Central memory CD4-positive, alpha-beta T cell (primary cell): ENCODE results near the gene SPAG6.
"Not testable (repeated sequence)": the region's sequence is repeated elsewhere in the genome, so short reads cannot be mapped to it uniquely, and the experiment has no call there.

ENCODE experiments used
- DNase-seq: peaks from one replicate; pipeline ENCODE4 v3.0.0; 2022
- total RNA-seq, 3 experiments: gene quantifications; one replicate each; lab custom pipeline; 2026; lab: John Stamatoyannopoulos, UW

Gene SPAG6
- total RNA-seq = 0 to 0.19 (median 0.04) reads per million in 3 experiments

DNA sequence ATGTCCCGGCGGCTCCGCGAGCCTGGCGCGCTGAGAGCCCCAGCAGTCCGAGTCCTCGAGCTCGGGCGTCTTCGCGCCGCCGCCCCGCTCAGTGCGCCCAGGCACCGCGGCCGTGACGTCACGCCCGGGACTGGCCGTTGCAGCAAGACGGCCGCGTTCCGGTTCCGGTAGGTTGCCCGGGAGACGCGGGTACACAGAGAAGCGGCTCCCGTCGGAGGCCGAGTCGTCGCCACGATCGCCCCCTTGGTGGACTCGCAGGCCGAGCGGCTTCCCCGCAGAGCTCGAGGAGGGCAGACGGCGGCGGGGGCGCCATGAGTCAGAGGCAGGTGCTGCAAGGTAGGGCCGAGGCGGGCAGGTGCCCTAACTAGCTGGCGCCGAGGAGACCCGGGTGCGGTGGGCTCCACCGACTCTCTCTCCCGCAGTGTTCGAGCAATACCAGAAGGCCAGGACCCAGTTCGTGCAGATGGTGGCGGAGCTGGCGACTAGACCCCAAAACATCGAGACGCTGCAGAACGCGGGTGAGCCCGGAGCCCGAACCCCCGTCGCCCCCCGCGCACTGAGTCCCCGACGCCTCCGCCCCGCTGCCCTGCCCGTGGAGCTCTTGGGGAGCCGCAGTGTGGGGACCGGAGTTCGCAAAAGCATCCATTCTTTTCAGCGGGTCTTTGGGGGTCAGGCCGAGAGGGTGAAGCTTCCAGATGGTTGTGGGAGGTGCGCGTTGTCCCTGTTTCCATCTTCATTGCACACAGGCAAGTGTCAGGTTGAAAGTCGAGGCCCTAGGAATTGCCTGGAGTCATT lies at the start of gene SPAG6:
Gene SPAG6, plus strand, starts transcription at position 196 of the 795 bp plus-strand sequence. Its CDS starts 116 bp downstream, at position 312.
- DNase-seq = no peak

GRCh38 chr10:22301193-22301592 lies 44.1 kb upstream of the SPAG6 start:
- DNase-seq = no peak

DNA sequence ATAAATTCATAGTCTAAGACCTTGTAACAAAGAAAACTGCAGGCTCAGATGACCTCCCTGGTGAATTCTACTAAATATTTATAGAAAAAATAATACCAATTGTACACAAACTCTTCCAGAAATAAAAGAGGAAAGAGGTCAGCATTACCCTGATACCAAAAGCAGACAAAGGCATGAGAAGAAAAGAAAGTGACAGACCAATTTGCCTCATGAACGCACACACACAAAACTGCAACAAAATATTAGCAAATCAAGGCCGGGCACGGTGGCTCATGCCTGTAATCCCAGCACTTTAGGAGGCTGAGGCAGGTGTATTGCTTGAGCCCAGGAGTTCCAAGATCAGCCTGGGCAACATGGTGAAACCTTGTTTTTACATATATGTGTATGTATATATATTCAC lies 41.8 kb upstream of the SPAG6 start:
- DNase-seq = no peak

- DNase-seq = no peak
These were observed 39.6 kb upstream of the SPAG6 start for GRCh38 chr10:22305721-22306120.

DNA sequence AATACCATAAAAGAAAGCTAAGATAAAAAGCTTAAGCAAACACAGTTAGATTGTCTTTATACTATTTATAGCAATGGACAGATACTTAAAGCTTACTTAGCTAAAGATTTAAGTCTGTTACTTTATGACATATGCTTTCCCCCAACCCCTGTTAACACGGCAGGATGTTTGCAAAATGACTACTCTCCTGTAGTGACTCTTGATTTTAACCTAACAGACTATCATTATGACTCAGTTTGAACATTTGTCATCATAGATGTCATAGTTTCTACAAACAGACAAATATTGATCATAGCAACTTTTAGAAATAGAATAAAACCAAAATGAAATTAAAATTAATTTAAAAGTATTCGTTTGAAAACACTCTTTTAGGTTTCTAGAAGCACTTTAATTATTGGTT lies 36.9 kb upstream of the SPAG6 start:
- no peak for DNase-seq

DNA sequence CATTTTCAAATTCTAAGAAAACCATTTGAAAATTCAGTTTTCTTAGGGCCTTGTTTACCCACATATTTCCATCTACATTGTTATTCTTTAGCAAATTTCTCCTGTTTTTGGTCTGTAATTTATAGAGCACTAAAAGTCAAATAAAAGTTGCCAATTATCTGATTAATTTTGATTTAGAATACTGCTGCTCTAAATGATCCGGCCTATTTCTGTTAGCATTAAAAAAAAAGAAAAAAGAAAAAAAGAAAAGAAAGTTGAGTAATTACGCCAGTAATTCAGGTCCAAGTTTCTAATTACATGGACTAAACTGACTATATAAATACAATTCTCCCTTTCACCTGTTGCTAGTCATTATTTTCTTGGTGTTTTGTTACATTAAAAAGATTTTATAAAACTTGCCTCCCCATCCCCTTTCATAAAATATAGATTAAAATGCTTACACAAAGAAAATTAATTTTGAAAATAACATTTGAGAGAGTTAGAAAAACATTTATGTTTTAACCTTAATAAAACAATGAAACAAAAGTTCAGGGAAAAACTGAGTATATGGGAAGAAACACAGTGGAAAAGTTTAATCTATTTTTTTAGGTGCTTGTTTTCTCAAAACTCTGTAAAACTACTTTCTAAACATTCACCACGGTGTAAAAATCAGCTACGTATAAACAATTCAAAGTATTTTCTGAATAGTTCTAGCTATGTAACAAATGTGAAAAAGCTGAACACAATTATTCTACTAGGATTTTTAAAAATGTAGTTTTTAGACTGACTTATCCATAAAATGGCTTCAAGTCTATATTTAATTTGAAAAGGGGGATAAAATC lies 35.9 kb upstream of the SPAG6 start:
- no peak for DNase-seq

GRCh38 chr10:22310012-22310411 lies 35.3 kb upstream of the SPAG6 start:
- DNase-seq = not testable (repeated sequence)

DNA sequence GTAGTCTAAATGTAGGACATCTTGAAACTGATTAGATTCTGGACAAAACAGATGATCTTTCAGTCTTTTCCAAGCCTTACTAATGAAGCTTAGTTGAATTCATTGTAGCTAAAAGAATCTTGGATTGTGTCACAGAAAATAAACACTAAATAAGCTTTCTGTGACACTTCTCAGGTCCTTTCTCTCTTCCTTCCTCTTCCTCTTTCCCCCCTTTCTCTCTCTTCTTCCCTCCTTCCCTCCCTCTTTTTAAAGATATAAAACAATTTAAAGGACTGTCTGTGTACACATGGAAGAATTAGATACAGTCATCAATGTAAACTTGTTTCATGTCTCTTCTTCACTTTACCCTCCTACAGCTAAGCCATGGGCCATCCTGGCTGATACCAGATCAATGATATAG lies 34.4 kb upstream of the SPAG6 start:
- no peak for DNase-seq

- DNase-seq = no peak
These were observed 30.4 kb upstream of the SPAG6 start for GRCh38 chr10:22314852-22315251.

DNA sequence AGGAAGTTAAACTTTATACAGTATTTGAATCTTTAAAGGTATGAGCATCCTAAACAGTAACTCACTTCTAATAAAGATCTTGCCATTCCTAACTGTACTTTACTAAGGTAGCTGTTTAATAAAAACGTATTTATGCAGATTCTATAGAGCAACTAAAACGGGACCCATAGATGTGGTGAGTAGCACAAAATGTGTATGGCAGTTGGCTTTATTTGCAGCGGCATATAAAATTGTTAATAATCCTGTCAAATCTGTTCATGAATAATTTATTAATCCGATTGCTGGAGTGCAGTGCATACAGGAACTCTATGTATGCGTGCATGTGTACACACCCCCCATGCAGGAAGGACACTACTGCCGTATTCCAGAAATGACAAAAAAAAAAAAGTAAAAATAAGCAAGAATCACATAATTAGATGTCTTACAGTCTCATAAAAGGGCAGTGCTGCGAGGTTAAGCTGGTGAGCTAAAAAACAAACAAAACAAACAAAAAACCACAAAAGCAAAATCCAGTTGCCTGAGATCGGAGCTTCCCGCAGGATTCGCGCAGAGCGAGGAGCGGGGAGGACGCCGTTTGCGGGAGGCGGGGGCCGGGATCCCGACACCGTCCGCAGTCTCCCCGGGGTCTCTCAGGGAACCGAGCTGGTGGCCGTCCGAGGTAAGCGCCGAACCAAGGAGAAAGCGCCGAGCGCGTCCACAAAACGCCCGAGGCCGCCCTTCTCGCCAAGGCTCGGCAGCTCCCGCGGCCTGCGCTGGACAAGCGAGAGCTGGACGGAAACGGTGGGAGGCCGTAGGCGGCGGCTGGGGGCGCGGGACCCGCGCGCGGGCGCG lies 29.6 kb upstream of the SPAG6 start:
- no peak for DNase-seq

DNA sequence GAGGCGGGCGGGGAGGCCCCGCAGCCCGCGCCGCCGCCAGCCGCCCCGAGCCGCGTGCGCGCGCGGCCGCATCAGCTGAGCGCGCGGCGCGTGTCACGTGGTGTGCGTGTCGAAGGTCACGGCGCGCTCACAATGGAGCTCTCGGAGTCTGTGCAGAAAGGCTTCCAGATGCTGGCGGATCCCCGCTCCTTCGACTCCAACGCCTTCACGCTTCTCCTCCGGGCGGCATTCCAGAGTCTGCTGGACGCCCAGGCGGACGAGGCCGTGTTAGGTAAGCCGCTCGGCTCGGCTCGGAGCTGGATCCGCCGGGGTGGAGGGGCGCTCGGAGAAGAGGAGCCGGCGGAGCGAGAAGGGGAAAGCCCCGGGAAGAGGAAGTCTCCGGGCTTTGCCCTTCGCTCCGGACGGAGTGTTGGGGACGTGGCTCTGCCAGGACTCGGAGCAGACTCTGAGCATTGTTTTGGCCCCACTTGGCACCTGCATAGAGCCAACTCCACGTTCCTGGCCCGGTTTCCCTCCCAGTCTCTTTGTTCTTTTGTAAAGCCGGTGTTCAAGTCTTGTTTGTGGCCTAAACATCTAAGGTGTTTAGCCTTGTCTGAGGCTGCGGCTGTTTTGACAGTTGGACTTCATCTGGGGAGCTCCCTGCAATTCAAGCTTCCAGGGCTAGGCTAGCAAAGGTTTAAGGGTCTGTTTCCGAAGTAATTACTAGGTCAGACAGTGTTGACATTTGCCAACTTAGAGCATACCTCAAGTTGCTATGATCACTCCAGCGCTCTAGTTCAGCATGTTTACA lies 28.8 kb upstream of the SPAG6 start, which contains the start of gene COMMD3:
Gene COMMD3, plus strand, starts transcription at position 103 of the 790 bp plus-strand sequence. Its CDS starts 30 bp downstream, at position 133.
- DNase-seq = peak; percentile 78

DNA sequence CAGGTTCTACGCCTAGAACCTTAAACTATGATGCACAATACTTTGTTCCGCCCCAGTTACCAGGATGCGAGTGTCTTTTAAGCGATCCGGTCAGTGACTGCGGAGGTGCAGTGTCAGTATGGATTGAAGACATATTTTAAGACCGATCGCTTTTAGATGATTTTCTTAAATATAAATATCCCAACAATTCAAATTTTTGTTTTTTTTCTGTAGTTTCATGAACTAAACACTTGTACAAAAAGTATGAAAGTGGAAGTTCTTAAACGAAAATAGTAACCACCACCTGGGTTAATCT lies 28.3 kb upstream of the SPAG6 start:
- no peak for DNase-seq

GRCh38 chr10:22317771-22318565 lies 27.3 kb upstream of the SPAG6 start:
- DNase-seq = no peak

GRCh38 chr10:22318772-22319171 lies 26.5 kb upstream of the SPAG6 start:
- no peak for DNase-seq

DNA sequence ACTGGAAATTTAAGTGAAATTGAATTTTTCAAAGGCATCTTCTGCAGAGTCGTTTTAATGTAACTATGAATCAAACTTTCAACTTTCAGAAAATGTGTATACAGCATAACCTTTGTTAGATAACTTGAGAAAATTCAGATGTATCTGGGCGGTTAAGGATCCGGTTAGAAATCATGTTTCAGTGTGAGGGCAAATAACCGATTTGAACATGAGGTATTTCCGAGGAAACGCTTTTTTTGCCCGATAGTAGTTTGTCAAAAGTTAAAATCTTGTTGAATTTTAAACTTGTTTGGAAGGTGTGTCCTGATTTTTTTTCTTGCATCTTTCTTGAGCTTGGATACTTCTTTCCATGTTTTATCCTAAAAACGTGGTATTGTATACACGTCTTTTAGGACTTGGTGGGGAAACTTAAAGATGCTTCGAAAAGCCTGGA lies 25.7 kb upstream of the SPAG6 start:
- DNase-seq = no peak

DNA sequence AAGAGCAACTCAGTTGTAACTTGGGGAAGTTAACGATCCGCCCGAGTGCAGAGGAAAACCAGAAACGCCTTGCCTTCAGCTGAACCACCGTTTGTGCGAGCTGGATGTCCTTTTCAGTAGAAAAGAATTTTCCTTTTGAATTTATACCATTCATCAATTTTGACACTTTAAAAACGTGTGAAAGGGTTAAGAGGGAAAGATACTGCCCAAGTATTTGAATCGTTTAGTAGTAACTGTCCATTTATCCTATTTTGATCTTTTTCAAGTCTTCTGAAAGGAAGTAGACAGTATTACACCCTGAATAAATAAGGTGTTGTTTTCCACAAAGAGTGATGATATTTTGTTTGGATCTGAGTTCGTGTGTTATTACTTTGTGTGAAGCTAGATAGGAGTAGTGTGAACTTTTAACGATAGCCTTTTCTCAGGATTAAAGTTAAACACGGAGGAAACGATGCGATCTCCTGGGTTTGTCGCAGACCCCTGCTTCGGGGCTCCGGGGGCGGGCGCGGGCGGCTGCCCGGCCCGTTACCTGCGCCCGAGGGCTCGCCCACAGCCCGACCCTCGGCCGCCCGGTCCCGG lies 25.2 kb upstream of the SPAG6 start:
- no peak for DNase-seq

DNA sequence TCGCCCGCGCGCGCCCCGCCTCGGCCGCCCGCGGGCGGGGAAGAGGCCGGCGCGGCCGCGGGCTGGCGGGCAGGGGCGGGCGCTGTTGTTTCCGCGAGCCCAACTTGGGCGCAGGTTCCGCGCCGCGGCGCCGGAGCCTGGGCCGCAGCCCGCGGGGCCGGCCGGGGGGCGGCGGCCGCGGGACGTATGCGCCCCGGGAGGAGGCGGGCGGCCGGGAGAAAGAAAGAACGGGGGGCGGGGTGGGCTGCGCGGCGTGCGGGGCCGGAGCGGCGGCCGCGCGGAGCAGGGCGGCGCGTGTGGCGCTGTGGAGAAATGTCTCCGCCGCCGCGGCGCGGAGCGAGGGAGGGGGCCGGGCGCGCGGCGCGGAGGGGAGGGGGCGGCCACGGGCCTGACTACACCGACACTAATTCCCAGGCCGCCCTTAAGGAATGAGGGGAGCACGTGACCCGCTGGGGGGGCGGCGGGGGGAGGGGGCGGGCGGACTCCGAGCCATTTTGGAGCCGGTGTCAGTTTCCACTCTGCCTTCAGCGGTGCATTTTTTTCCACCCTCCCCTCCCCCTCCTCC lies 24.6 kb upstream of the SPAG6 start, which contains the start of gene BMI1:
Gene BMI1, plus strand, starts transcription at position 509 of the 565 bp plus-strand sequence. CDS start 5,351 bp downstream, outside the sequence.
- peak; percentile 62 for DNase-seq

DNA sequence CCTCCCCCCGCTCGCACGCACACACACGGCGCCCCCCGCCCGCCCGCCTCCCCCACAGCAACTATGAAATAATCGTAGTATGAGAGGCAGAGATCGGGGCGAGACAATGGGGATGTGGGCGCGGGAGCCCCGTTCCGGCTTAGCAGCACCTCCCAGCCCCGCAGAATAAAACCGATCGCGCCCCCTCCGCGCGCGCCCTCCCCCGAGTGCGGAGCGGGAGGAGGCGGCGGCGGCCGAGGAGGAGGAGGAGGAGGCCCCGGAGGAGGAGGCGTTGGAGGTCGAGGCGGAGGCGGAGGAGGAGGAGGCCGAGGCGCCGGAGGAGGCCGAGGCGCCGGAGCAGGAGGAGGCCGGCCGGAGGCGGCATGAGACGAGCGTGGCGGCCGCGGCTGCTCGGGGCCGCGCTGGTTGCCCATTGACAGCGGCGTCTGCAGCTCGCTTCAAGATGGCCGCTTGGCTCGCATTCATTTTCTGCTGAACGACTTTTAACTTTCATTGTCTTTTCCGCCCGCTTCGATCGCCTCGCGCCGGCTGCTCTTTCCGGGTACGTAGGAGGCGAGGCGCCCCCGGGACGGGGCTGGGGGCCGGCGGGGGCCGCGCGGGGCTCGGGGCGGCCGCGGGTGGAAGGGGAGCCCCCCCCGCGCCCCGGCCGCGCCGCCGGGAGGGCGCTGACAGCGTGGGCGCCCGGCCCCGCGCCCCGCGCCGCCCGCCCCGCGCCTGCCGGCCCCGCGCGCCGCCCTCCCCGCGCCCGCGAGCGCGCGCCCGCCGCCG lies 24.0 kb upstream of the SPAG6 start:
- DNase-seq = peak; percentile 73

- no peak for DNase-seq
These were observed 23.2 kb upstream of the SPAG6 start for GRCh38 chr10:22321924-22322640.
